Natural killer cell (primary cell): Measurements from ENCODE around the gene MERTK. TPM values are rescaled to one million over a fixed set of nuclear protein-coding genes. Genes with fewer than 3 reads are reported as not detected.
"Not testable (repeated sequence)": the region's sequence is repeated elsewhere in the genome, so short reads cannot be mapped to it uniquely, and the experiment has no call there.

ENCODE experiments used
- ATAC-seq, 3 donors: fragments of 150-1000 bp in 2 of 3; fragments of 200-7000 bp in 1 of 3; cut with Tn5 transposase; 1 replicate in 1 of 3; 2 replicates in 2 of 3; pipeline ENCODE4 v1.10.0; 2021; ENCODE audit warnings: mild to moderate bottlenecking in 2 of 3, moderate library complexity in 2 of 3
- DNase-seq, 2 donors: peaks; one replicate each; pipeline versions ENCODE4 v3.0.0 to v3.0.0-alpha.2; 2013 to 2021; ENCODE audit warnings: mixed read lengths in 1 of 2
- H3K27ac ChIP-seq: one replicate; pipeline ENCODE4 v1.5.1; 2013; ENCODE audit warnings: mild to moderate bottlenecking, low read length
- H3K27me3 ChIP-seq: one replicate; pipeline ENCODE4 v1.6.1; 2013; ENCODE audit warnings: low read length; ENCODE audit not compliant: control insufficient read depth, insufficient read depth
- H3K36me3 ChIP-seq: one replicate; pipeline ENCODE4 v1.6.1; 2013; ENCODE audit warnings: low read length; ENCODE audit not compliant: control insufficient read depth, insufficient read depth
- H3K4me1 ChIP-seq: one replicate; pipeline ENCODE4 v1.6.1; 2013; ENCODE audit warnings: low read length; ENCODE audit not compliant: control insufficient read depth, insufficient read depth
- H3K4me3 ChIP-seq: one replicate; pipeline ENCODE4 v1.5.1; 2013; ENCODE audit warnings: low read length
- H3K9me3 ChIP-seq: one replicate; pipeline ENCODE4 v1.6.1; 2013; ENCODE audit warnings: low read length; ENCODE audit not compliant: control insufficient read depth, insufficient read depth
- H3K27ac Mint-ChIP-seq, 2 donors: one replicate each; pipeline ENCODE4 v1.8.0; 2022; ENCODE audit warnings: mild to moderate bottlenecking in 2 of 2, mixed read lengths in 2 of 2, moderate library complexity in 1 of 2
- H3K27me3 Mint-ChIP-seq, 2 donors: one replicate each; pipeline ENCODE4 v1.8.0; 2022; ENCODE audit warnings: low read depth in 2 of 2, mixed read lengths in 2 of 2
- H3K36me3 Mint-ChIP-seq: one replicate; pipeline ENCODE4 v1.8.0; 2022; ENCODE audit warnings: mixed read lengths
- H3K4me1 Mint-ChIP-seq, 2 donors: one replicate each; pipeline ENCODE4 v1.8.0; 2022; ENCODE audit warnings: mixed read lengths in 2 of 2
- H3K4me3 Mint-ChIP-seq: one replicate; pipeline ENCODE4 v1.8.0; 2022; ENCODE audit warnings: mild to moderate bottlenecking, moderate library complexity, mixed read lengths
- H3K9me3 Mint-ChIP-seq, 2 donors: one replicate each; pipeline ENCODE4 v1.8.0; 2022; ENCODE audit warnings: mixed read lengths in 2 of 2
- CTCF ChIP-seq: fragments of 200-600 bp; IDR thresholded peaks from one replicate; pipeline ENCODE4 v1.8.0; 2022; ENCODE audit warnings: antibody characterized with exemption
- WGBS: methylation state at CpG from one replicate; pipeline ENCODE4 v1.1.7; 2013; ENCODE audit warnings: missing lambda C conversion rate; ENCODE audit not compliant: insufficient coverage; 5-methylcytosine and 5-hydroxymethylcytosine counted together
- intact Hi-C: fragments of 100-400 bp; cut with micrococcal nuclease; formaldehyde crosslinking; loops from one replicate; pipeline ENCODE4 v1.14.2; 2022
- total RNA-seq, 4 donors: library from RNA; stranded (reverse); fragments of 120-200 nt in 1 of 4; gene quantifications; one replicate each; pipeline versions ENCODE4 v1.2.3 to v1.2.4, GENCODE V29; 2013 to 2022

Gene MERTK
- total RNA-seq, 3 donors from 2014 or later (not counting 1 experiment from before 2014, with no cell fraction given) = 0.38 to 1.2 (median 0.45) TPM

GRCh38 chr2:111904726-111905474 lies 6.5 kb downstream of the MERTK start:
- TF ChIP-seq CTCF = no peak
- Histone ChIP-seq H3K4me3 (no peak overlapping the region), H3K27ac (no peak overlapping the region), H3K9me3 (no peaks in the 10 kb centered on the region), H3K4me1 (no peaks in the 10 kb centered on the region), H3K36me3 (no peaks in the 10 kb centered on the region), H3K27me3 (no peaks in the 10 kb centered on the region)
- Mint-ChIP-seq H3K4me1 (peaks cover 5 to 9% of the 10 kb centered on the region in 2 donors), H3K4me3 (no peak overlapping the region), H3K36me3 (no peaks in the 10 kb centered on the region), H3K27me3 (peaks cover 0 to 10% of the 10 kb centered on the region in 2 donors), H3K9me3 (no peaks in the 10 kb centered on the region), H3K27ac (no peak overlapping the region)
- DNase-seq = no peak
- WGBS = 97% methylated on average over 10 of the region's 10 CpGs
- intact Hi-C loops = no loop called here
- ATAC-seq = no peak

- DNase-seq, H3K27ac ChIP-seq, ATAC-seq, H3K36me3 ChIP-seq, H3K4me1 Mint-ChIP-seq, H3K36me3 Mint-ChIP-seq, H3K9me3 ChIP-seq, H3K27me3 ChIP-seq, H3K4me3 ChIP-seq, H3K4me3 Mint-ChIP-seq, H3K27ac Mint-ChIP-seq, H3K9me3 Mint-ChIP-seq, H3K4me1 ChIP-seq, intact Hi-C loops: not testable (repeated sequence)
- WGBS = 95% methylated on average over 9 of the region's 9 CpGs
- peaks cover 0 to 10% of the 10 kb centered on the region in 2 donors for H3K27me3 Mint-ChIP-seq
Measured at GRCh38 chr2:111905475-111905869, 7.1 kb downstream of the MERTK start.

DNA sequence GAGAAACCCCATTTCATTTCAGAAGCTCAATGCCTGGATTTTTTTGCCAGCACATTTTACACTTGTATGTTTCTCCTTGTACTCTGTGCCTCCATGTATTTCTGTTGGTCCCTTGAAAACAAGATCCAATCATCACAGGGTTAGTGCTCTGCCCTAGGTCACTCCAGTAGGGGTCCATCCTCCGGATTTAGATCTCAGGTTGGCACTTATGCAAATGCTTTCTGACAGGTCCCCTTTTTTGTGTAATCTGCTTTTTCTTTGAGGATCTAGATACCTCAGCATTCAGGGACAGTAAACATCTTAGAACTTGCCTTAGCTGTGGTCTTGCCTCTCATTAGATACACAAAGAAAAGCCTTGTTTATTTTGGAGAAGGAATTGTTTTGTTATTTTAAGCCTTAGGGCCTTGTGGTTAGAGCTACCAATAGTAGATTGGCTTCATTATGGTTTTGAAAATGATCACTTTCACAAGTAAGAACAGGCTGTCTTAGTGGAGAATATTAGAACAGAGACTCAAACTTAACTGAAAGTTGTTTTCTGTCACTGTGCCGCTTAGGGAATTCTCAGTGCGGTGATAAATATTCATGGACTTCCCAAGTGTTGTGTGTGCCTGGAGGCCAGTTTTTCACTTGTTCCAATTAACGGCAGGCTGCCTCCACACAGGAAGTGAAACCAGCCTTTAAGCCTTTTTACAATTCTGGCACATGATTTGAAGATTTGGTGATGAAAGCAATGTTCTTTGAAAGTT lies 7.8 kb downstream of the MERTK start:
- Mint-ChIP-seq H3K27ac (no peak overlapping the region), H3K4me3 (no peak overlapping the region), H3K9me3 (no peaks in the 10 kb centered on the region), H3K4me1 (peaks cover 0 to 5% of the 10 kb centered on the region in 2 donors), H3K27me3 (peaks cover 0 to 6% of the 10 kb centered on the region in 2 donors), H3K36me3 (no peaks in the 10 kb centered on the region)
- DNase-seq = peak in 1 of 2 donors; percentile 14
- Histone ChIP-seq H3K27ac (no peak overlapping the region), H3K27me3 (no peaks in the 10 kb centered on the region), H3K9me3 (no peaks in the 10 kb centered on the region), H3K4me1 (no peaks in the 10 kb centered on the region), H3K4me3 (no peak overlapping the region), H3K36me3 (no peaks in the 10 kb centered on the region)
- TF ChIP-seq CTCF = no peak
- no peak for ATAC-seq
- intact Hi-C loops = no loop called here
- WGBS = 25% methylated on average over 4 of the region's 4 CpGs

DNA sequence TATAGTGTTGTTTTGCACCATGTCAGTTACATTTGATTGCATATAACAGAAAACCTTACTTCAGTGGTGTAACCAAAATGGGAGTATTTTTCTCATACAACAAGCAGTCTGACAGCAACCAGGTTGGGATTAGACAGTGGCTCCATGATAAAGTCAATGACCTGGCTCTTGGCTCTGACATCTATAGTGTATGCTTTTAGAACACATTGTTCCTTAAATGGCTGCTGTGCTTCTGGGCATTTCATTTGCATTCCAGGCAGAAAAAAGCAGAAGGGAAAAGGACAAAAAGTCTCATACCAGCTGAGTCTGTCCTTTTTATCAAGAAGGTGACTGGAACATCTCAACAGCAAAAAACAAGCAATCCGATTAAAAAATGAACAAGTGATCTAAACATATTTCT lies 10.2 kb downstream of the MERTK start:
- Histone ChIP-seq H3K4me1 (no peaks in the 10 kb centered on the region), H3K9me3 (no peaks in the 10 kb centered on the region), H3K27ac (no peak overlapping the region), H3K4me3 (no peak overlapping the region), H3K27me3 (no peaks in the 10 kb centered on the region), H3K36me3 (no peaks in the 10 kb centered on the region)
- H3K36me3 Mint-ChIP-seq = no peaks in the 10 kb centered on the region
- no peak for TF ChIP-seq CTCF
- intact Hi-C loops = no loop called here
- H3K27ac Mint-ChIP-seq = no peak overlapping the region
- no CpG with 5 or more reads among the region's 1 CpG for WGBS
- peaks cover 0 to 5% of the 10 kb centered on the region in 2 donors for H3K4me1 Mint-ChIP-seq
- no peak overlapping the region for H3K4me3 Mint-ChIP-seq
- DNase-seq = no peak
- ATAC-seq = no peak
- H3K9me3 Mint-ChIP-seq = no peaks in the 10 kb centered on the region
- H3K27me3 Mint-ChIP-seq = no peaks in the 10 kb centered on the region
